Suprapubic skin (tissue), 4 donors: ENCODE measurements around the gene TMPRSS6.

Experiments used
- CTCF ChIP-seq, 2 donors: fragments of 200-600 bp in 1 of 2; fragments of 450-650 bp in 1 of 2; sonication (generic) in 1 of 2; IDR thresholded peaks; one replicate each; pipeline ENCODE4 v1.5.1; 2016 to 2019; ENCODE audit warnings: antibody characterized with exemption in 2 of 2, mild to moderate bottlenecking in 1 of 2, moderate library complexity in 1 of 2
- EP300 ChIP-seq: sonication (generic); formaldehyde crosslinking; IDR thresholded peaks from one replicate; pipeline ENCODE4 v1.6.1; 2017; ENCODE audit warnings: antibody characterized with exemption
- POLR2A ChIP-seq, 2 donors: fragments of 450-650 bp; IDR thresholded peaks; one replicate each; pipeline ENCODE4 v1.6.1; 2017; ENCODE audit warnings: antibody characterized with exemption in 2 of 2, mild to moderate bottlenecking in 2 of 2, moderate library complexity in 2 of 2
- POLR2AphosphoS5 ChIP-seq, 3 donors: sonication (generic); formaldehyde crosslinking; IDR thresholded peaks; one replicate each; pipeline ENCODE4 v1.6.1; 2017; ENCODE audit warnings: antibody characterized with exemption in 3 of 3

- TF ChIP-seq CTCF (IDR thresholded peaks at IDR 0.05) (no peak), POLR2A (IDR thresholded peaks at IDR 0.05) (no peak), POLR2AphosphoS5 (IDR thresholded peaks at IDR 0.05) (no peak), EP300 (no peak)
Observed at GRCh38 chr22:37046589-37046988, 62.9 kb downstream of the TMPRSS6 start.
